GM18861 (cell line): ENCODE data around the gene IDI1.

Source experiments
- ATAC-seq: cut with Tn5 transposase; IDR thresholded peaks from one replicate; pipeline ENCODE4 v1.9.1; 2021; ENCODE audit not compliant: unreplicated experiment

The IDI1 gene

DNA sequence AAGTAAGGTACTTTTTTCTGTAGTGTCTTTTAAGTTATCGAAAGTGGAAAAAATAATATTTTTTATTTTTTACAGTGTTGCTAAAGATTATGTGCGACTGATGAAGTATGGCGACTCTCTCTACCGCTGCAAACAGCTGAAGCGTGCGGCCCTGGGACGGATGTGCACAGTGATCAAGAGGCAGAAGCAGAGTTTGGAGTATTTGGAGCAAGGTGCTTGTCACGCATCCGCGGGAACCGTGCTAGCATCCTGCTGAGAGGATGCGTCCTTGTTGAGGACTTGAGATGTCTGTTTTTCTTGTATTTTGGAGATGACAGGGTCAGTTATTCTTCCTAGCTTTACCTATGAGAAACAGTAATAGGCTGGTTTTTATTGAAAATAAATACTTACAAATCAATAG lies 52.9 kb downstream of the IDI1 start:
- no peak for ATAC-seq

DNA sequence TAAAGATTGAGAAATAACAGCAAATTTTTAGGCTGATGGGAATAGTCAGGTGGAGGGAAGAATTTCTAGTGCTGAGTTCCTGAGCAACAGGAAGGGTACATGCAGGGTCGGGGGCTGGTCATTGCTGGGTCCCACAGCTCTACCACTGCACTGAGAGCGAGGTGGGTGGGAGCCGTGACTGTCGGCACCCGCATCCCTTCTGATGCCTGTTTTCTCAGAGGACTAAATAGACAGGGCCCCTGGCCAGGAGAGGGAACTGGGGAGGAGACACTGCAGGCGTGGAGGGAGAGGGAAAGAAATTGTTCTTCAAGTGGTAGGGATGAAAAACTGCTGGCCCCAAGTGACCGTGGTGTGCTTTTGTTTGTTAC lies 53.4 kb downstream of the IDI1 start:
- ATAC-seq: no peak

DNA sequence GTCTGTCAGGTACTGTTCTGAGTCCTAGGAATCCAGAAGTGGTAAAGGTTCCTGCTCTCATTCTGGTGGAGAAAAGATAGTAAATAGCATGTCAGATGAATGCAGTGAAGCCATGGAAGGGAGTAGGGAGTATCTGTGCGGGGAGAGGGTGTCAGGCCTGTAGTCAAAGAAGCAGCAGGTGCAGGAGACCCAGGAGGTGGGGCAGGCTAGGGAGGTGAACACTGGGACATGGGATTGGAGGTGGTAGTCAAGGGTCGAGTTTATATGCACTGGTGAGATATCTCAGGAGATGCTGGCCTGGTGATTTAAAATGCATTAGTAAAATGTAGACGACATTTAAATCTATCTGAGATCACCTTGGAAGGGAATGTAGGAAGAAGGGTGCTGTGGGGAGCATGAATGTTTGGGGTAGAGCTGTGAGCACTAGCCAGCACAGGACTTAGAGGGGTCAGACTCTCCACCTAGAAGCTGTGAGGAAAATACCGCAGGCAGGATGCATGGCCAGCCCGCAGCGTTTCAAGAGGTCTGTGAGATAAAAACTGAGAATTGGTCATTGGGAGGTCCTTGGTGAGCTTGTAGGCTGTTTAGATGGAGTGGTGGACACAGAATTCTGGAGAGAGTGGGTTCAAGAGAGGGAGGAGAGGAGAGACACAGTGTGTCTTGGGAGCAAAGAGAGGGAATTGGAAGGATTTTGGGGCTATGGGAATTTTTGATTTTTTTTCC lies 53.9 kb downstream of the IDI1 start:
- no peak for ATAC-seq

GRCh38 chr10:992871-993270 lies 56.0 kb downstream of the IDI1 start:
- ATAC-seq: no peak

GRCh38 chr10:992467-992866 lies 56.5 kb downstream of the IDI1 start:
- ATAC-seq: peak; percentile 42

- ATAC-seq: no peak
These were observed 58.1 kb downstream of the IDI1 start for GRCh38 chr10:990808-991207.
